ENCODE results near the gene RSF1. TPM values are rescaled to one million over a fixed set of nuclear protein-coding genes. Genes with fewer than 3 reads are reported as not detected.

The RSF1 gene
- total and polyA plus RNA-seq, 2 donors (not counting 1 experiment from before 2014, with no cell fraction given): 4.8 to 104 TPM

GRCh38 chr11:77654770-77655434 is 165.6 kb downstream of the RSF1 start:
- intact Hi-C loops (cut with micrococcal nuclease): no loop called here
- H3K4me3 Mint-ChIP-seq: no peak overlapping the region
- peaks cover 2% of the 10 kb centered on the region for H3K4me1 Mint-ChIP-seq
- Histone ChIP-seq H2AFZ (ENCODE audit: insufficient read depth, low read depth, low read length, poor library complexity, severe bottlenecking) (no peak overlapping the region), H3K27me3 (replicated peaks in 1 of 4; ENCODE audit: control extremely low read depth in 1 of 4, control insufficient read depth in 3 of 4, insufficient read depth in 4 of 4, low read length in 3 of 4) (no peaks in the 10 kb centered on the region), H3K4me1 (ENCODE audit: control insufficient read depth in 2 of 2, insufficient read depth in 2 of 2, low read length in 2 of 2) (no peaks in the 10 kb centered on the region), H3K36me3 (replicated peaks in 1 of 2; ENCODE audit: control extremely low read depth in 1 of 2, control insufficient read depth in 1 of 2, extremely low read depth in 1 of 2, insufficient read depth in 2 of 2, low read length in 1 of 2) (no peaks in the 10 kb centered on the region), H3K9me3 (ENCODE audit: control extremely low read depth in 1 of 3, control insufficient read depth in 2 of 3, insufficient read depth in 1 of 3, low read length in 2 of 3) (no peaks in the 10 kb centered on the region), H3K79me2 (ENCODE audit: control insufficient read depth, insufficient read depth, low read length) (no peaks in the 10 kb centered on the region), H3K4me2 (replicated peaks; ENCODE audit: low read depth, low read length, poor library complexity, severe bottlenecking) (no peak overlapping the region), H3K4me3 (ENCODE audit: control extremely low read depth in 1 of 5, extremely low read depth in 1 of 5, insufficient read depth in 1 of 5, low read depth in 2 of 5, low read length in 4 of 5) (no peak overlapping the region), H4K20me1 (ENCODE audit: control insufficient read depth, insufficient read depth, low read length, poor library complexity, severe bottlenecking) (no peaks in the 10 kb centered on the region), H3K27ac (ENCODE audit: low read length in 2 of 2) (no peak overlapping the region), H3K9ac (ENCODE audit: low read length) (no peak overlapping the region)
- CTCF ChIA-PET: interaction anchor here (0.6 to 1.3 kb wide), 2 partner anchors 36 to 90 kb away, joined by 3 to 4 read pairs; no protein-coding TSS in a partner anchor
- ATAC-seq (ENCODE audit: low read depth) (no peak), DNase-seq (no peak)
- no peak overlapping the region for H3K27ac Mint-ChIP-seq
- H3K9me3 Mint-ChIP-seq (ENCODE audit: insufficient read depth): no peaks in the 10 kb centered on the region
- 97% methylated on average over 3 of the region's 4 CpGs for WGBS (ENCODE audit: insufficient coverage)
- POLR2A ChIA-PET: no interaction called here
- TF ChIP-seq EZH2 (IDR thresholded peaks at IDR 0.05; ENCODE audit: borderline replicate concordance, insufficient read depth, low read depth, low read length, poor library complexity, severe bottlenecking) (no peak), CTCF (IDR thresholded peaks at IDR 0.05) (no peak)
- H3K27me3 Mint-ChIP-seq: no peaks in the 10 kb centered on the region

- H3K4me2 ChIP-seq (replicated peaks; ENCODE audit: low read depth, low read length, poor library complexity, severe bottlenecking): no peak overlapping the region
- H3K27me3 ChIP-seq (replicated peaks in 1 of 4; ENCODE audit: control extremely low read depth in 1 of 4, control insufficient read depth in 3 of 4, insufficient read depth in 4 of 4, low read length in 3 of 4): peaks cover 0 to 7% (median 0%) of the 10 kb centered on the region in 4 experiments
- Mint-ChIP-seq H3K4me3 (no peak overlapping the region), H3K9me3 (ENCODE audit: insufficient read depth) (no peaks in the 10 kb centered on the region), H3K4me1 (no peaks in the 10 kb centered on the region), H3K27ac (no peak overlapping the region), H3K27me3 (peaks cover 8% of the 10 kb centered on the region)
- intact Hi-C loops (cut with micrococcal nuclease): no loop called here
- H3K9me3 ChIP-seq (ENCODE audit: control extremely low read depth in 1 of 3, control insufficient read depth in 2 of 3, insufficient read depth in 1 of 3, low read length in 2 of 3): no peaks in the 10 kb centered on the region
- 88% methylated on average over 1 of the region's 3 CpGs for WGBS (ENCODE audit: insufficient coverage)
- H3K9ac ChIP-seq (ENCODE audit: low read length): no peak overlapping the region
- H2AFZ ChIP-seq (ENCODE audit: insufficient read depth, low read depth, low read length, poor library complexity, severe bottlenecking): no peak overlapping the region
- no peaks in the 10 kb centered on the region for H3K4me1 ChIP-seq (ENCODE audit: control insufficient read depth in 2 of 2, insufficient read depth in 2 of 2, low read length in 2 of 2)
- CTCF ChIA-PET: no interaction called here
- H4K20me1 ChIP-seq (ENCODE audit: control insufficient read depth, insufficient read depth, low read length, poor library complexity, severe bottlenecking): no peaks in the 10 kb centered on the region
- TF ChIP-seq CTCF (IDR thresholded peaks at IDR 0.05): no peak
- TF ChIP-seq EZH2 (IDR thresholded peaks at IDR 0.05; ENCODE audit: borderline replicate concordance, insufficient read depth, low read depth, low read length, poor library complexity, severe bottlenecking): no peak
- H3K27ac ChIP-seq (ENCODE audit: low read length in 2 of 2): no peak overlapping the region
- DNase-seq (no peak), ATAC-seq (ENCODE audit: low read depth) (no peak)
- H3K36me3 ChIP-seq (replicated peaks in 1 of 2; ENCODE audit: control extremely low read depth in 1 of 2, control insufficient read depth in 1 of 2, extremely low read depth in 1 of 2, insufficient read depth in 2 of 2, low read length in 1 of 2): no peaks in the 10 kb centered on the region
- POLR2A ChIA-PET: no interaction called here
- no peak overlapping the region for H3K4me3 ChIP-seq (ENCODE audit: control extremely low read depth in 1 of 5, extremely low read depth in 1 of 5, insufficient read depth in 1 of 5, low read depth in 2 of 5, low read length in 4 of 5)
- H3K79me2 ChIP-seq (ENCODE audit: control insufficient read depth, insufficient read depth, low read length): no peaks in the 10 kb centered on the region
Observed at GRCh38 chr11:77650123-77650522, 170.4 kb downstream of the RSF1 start.

Measured in B cell (primary cell).